T-helper 2 cell treated with Interferon-gamma antibody and Interleukin-4, amounts not matched to agents 5 μg/mL and 100 μg/mL, for 36 hours (primary cell): Measurements from ENCODE around the gene IL3RA.
"Not testable (repeated sequence)": the region's sequence is repeated elsewhere in the genome, so short reads cannot be mapped to it uniquely, and the experiment has no call there.

ENCODE experiments used
- DNase-seq: peaks from one replicate; pipeline ENCODE4 v3.0.0; 2021; ENCODE audit warnings: low spot score
- H3K27ac Mint-ChIP-seq: one replicate; pipeline ENCODE4 v1.8.0; 2021; ENCODE audit warnings: mild to moderate bottlenecking, mixed read lengths
- H3K27me3 Mint-ChIP-seq: one replicate; pipeline ENCODE4 v1.8.0; 2021; ENCODE audit warnings: low read depth, mixed read lengths
- H3K36me3 Mint-ChIP-seq: one replicate; pipeline ENCODE4 v1.8.0; 2021; ENCODE audit warnings: low read depth, mixed read lengths
- H3K4me1 Mint-ChIP-seq: one replicate; pipeline ENCODE4 v1.8.0; 2021; ENCODE audit warnings: low read depth, mixed read lengths
- H3K4me3 Mint-ChIP-seq: one replicate; pipeline ENCODE4 v1.8.0; 2022; ENCODE audit warnings: mild to moderate bottlenecking, moderate library complexity, mixed read lengths
- H3K9me3 Mint-ChIP-seq: one replicate; pipeline ENCODE4 v1.8.0; 2021; ENCODE audit warnings: mixed read lengths

Gene IL3RA

DNA sequence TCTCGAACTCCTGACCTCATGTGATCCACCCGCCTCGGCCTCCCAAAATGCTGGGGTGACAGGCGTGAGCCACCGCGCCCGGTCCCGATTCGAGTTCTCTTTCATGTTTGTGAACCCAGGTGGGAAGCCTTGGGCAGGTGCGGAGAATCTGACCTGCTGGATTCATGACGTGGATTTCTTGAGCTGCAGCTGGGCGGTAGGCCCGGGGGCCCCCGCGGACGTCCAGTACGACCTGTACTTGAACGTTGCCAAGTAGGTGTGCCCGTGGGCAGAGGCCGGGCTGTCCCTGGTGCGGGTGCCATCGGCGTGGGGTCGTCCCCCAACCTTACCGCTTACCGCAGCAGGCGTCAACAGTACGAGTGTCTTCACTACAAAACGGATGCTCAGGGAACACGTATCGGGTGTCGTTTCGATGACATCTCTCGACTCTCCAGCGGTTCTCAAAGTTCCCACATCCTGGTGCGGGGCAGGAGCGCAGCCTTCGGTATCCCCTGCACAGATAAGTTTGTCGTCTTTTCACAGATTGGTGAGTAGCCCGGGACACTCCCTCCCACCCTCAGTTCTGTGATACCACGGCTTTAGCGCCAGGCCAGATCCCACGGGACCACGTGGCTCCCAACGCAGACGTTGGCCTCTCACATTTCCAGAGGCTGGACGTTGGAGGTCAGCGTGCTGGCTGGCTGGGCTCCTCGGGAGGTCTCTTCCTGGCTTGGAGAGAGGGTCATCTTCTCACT, 15.6 kb downstream of the IL3RA start:
- no peak overlapping the region for H3K4me3 Mint-ChIP-seq
- H3K36me3 Mint-ChIP-seq = peaks cover 38% of the 10 kb centered on the region
- H3K4me1 Mint-ChIP-seq = peaks cover 5% of the 10 kb centered on the region
- no peaks in the 10 kb centered on the region for H3K9me3 Mint-ChIP-seq
- no peak for DNase-seq
- H3K27me3 Mint-ChIP-seq = no peaks in the 10 kb centered on the region
- H3K27ac Mint-ChIP-seq = no peak overlapping the region

DNA sequence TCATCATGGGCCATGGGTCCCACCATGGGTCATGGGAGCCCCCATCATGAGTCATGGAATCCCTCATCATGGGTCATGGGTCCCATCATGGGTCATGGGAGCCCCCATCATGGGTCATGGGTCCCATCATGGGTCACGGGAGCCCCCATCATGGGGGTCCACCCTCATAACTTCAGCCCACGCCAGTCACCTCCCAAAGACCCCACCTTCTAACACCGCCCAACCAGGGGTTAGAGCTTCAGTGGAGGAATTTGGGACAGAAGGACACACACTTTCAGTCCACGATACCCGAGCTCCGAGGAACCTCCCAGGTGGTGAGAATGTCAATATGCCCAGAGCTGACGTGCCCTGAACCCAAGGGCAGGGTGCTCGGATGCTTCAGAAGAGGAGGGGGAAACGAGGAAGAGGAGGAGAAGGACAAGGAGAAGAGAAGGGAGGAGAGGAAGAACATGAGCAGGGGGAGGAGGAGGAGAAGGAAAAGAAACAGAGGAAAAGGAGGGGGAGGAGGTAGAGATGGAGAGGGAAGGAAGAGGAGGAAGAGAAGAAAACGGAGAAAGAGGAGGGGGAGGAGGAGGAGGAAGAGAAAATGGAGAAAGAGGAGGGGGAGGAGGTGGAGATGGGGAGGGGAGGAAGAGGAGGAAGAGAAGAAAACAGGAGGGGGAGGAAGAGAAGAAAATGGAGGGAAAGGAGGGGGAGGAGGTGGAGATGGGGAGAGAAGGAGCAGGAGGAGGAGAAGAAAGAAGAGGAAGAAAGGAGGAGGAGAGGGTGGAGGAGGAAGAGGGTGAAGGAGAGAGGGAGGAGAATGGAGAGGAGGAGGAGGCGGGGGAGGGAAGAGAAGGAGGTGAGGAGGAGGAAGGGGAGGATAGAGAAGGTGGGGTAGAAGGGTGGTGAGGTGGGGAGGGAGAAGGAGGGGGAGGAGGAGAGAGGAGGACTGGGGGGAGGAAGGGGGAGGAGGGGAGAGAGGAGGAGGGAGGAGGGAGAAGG, 17.7 kb downstream of the IL3RA start:
- H3K4me3 Mint-ChIP-seq = no peak overlapping the region
- peaks cover 5% of the 10 kb centered on the region for H3K4me1 Mint-ChIP-seq
- DNase-seq = no peak
- peaks cover 48% of the 10 kb centered on the region for H3K36me3 Mint-ChIP-seq
- peaks cover 5% of the 10 kb centered on the region for H3K9me3 Mint-ChIP-seq
- H3K27me3 Mint-ChIP-seq = no peaks in the 10 kb centered on the region
- H3K27ac Mint-ChIP-seq = peak overlapping the region; percentile 69

GRCh38 chrX:1355131-1356046, 18.8 kb downstream of the IL3RA start:
- Mint-ChIP-seq H3K27ac (peak overlapping the region; percentile 62), H3K9me3 (peaks cover 14% of the 10 kb centered on the region), H3K27me3 (no peaks in the 10 kb centered on the region), H3K36me3 (peaks cover 53% of the 10 kb centered on the region), H3K4me3 (no peak overlapping the region), H3K4me1 (peaks cover 5% of the 10 kb centered on the region)
- no peak for DNase-seq

- no peaks in the 10 kb centered on the region for H3K27me3 Mint-ChIP-seq
- H3K36me3 Mint-ChIP-seq = peaks cover 54% of the 10 kb centered on the region
- DNase-seq = no peak
- peaks cover 8% of the 10 kb centered on the region for H3K4me1 Mint-ChIP-seq
- no peak overlapping the region for H3K4me3 Mint-ChIP-seq
- H3K27ac Mint-ChIP-seq = no peak overlapping the region
- H3K9me3 Mint-ChIP-seq = peaks cover 15% of the 10 kb centered on the region
Measured at GRCh38 chrX:1357993-1358392, 21.4 kb downstream of the IL3RA start.

DNA sequence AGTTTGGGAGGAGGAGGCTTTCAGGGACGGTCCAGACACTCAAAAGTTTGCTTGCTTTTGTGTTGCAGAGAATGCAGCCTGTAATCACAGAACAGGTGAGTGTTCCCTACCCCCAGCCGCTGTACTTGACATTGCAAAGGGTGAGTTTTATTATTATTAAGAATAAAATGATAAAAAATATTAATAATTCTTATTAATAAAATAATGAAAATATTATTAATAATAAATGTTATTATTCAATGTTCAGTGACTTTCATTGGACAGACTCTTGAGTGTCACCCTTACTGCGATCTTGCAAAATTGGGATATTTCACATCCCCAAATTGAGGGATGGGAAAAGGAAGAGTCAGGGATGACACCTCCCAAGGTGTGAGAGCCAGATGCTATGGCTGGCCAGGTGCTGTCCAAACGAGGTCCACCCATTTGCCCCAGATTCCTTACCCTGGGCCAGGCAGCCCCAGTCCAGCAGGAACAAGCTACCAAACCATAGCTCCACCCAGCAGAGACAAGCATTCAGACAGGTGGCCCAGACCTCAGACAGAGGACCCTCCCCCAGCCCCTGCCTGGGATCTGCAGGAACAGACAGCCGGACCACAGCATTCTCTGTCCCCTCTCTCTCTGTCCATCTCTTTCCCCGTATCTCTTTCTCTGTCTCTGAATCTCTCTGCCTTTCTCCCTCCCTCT, 22.4 kb downstream of the IL3RA start:
- H3K36me3 Mint-ChIP-seq = peaks cover 58% of the 10 kb centered on the region
- no peak overlapping the region for H3K4me3 Mint-ChIP-seq
- no peaks in the 10 kb centered on the region for H3K27me3 Mint-ChIP-seq
- peaks cover 15% of the 10 kb centered on the region for H3K9me3 Mint-ChIP-seq
- H3K27ac Mint-ChIP-seq = no peak overlapping the region
- H3K4me1 Mint-ChIP-seq = peaks cover 8% of the 10 kb centered on the region
- DNase-seq = no peak

DNA sequence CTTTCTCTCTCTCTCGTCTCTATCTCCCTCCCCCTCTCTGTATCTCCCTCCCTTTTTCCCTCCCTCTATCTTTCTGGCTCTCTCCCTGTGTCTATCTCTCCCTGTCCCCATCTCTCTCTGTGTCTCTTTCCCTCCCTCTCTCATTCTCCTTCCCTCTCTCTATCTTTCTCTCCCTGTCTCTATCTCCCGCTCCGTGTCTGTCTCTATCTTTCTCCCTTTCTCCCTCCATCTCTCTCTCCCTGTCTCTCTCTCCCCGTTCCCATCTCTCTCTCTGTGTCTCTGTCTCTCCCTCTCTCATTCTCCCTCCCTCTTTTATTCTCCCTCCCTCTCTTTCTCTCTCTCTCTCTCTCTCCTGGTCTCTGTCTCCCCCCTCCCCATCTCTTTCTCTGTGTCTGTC, 22.9 kb downstream of the IL3RA start:
- Mint-ChIP-seq H3K9me3 (peaks cover 15% of the 10 kb centered on the region), H3K4me3 (no peak overlapping the region), H3K27me3 (no peaks in the 10 kb centered on the region), H3K4me1 (peaks cover 5% of the 10 kb centered on the region), H3K27ac (no peak overlapping the region), H3K36me3 (peaks cover 53% of the 10 kb centered on the region)
- DNase-seq = no peak

- Mint-ChIP-seq H3K4me1 (peaks cover 5% of the 10 kb centered on the region), H3K4me3 (no peak overlapping the region), H3K27me3 (no peaks in the 10 kb centered on the region), H3K27ac (peak overlapping the region; percentile 32), H3K36me3 (peaks cover 57% of the 10 kb centered on the region), H3K9me3 (peaks cover 15% of the 10 kb centered on the region)
- DNase-seq = no peak
Measured at GRCh38 chrX:1360171-1360570, 23.6 kb downstream of the IL3RA start.

DNA sequence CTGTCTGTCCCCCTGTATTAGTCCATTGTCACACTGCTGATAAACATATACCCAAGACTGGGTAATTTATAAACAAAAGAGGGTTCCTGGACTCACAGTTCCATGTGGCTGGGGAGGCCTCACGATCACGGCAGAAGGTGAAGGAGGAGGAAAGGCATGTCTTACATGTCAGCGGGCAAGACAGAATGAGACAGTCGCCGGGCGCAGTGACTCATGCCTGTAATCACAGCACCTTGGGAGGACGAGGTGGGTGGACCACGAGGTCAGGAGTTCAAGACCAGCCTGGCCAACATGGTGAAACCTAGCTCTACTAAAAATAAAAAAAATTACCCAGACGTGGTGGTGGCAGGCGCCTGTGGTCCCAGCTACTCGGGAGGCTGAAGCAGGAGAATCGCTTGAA, 24.7 kb downstream of the IL3RA start:
- DNase-seq = no peak
- Mint-ChIP-seq H3K4me1 (peaks cover 3% of the 10 kb centered on the region), H3K27ac (peak overlapping the region; percentile 62), H3K36me3 (peaks cover 50% of the 10 kb centered on the region), H3K4me3 (no peak overlapping the region), H3K27me3 (no peaks in the 10 kb centered on the region), H3K9me3 (peaks cover 15% of the 10 kb centered on the region)

- Mint-ChIP-seq H3K9me3 (peaks cover 15% of the 10 kb centered on the region), H3K27me3 (no peaks in the 10 kb centered on the region), H3K36me3 (peaks cover 50% of the 10 kb centered on the region), H3K27ac (peak overlapping the region; percentile 61), H3K4me1 (peaks cover 3% of the 10 kb centered on the region), H3K4me3 (no peak overlapping the region)
- DNase-seq = no peak
Measured at GRCh38 chrX:1361910-1362309, 25.3 kb downstream of the IL3RA start.

GRCh38 chrX:1366363-1366762, 29.8 kb downstream of the IL3RA start:
- H3K9me3 Mint-ChIP-seq, H3K4me3 Mint-ChIP-seq, H3K27me3 Mint-ChIP-seq, DNase-seq, H3K4me1 Mint-ChIP-seq, H3K27ac Mint-ChIP-seq: not testable (repeated sequence)
- peaks cover 26% of the 10 kb centered on the region for H3K36me3 Mint-ChIP-seq

DNA sequence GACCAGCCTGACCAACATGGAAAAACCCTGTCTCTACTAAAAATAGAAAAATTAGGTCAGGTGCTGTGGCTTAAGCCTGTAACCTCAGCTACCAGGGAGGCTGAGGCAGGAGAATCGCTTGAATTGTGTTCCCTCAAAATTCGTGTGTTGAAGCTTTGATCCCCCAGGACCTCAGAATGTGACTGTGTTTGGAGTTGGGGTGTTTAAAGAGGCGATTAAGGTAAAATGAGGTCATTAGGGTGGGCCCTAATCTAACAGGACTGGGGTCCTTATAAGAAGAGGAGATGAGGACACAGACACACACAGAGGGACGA, 31.8 kb downstream of the IL3RA start:
- no peaks in the 10 kb centered on the region for H3K27me3 Mint-ChIP-seq
- H3K9me3 Mint-ChIP-seq = no peaks in the 10 kb centered on the region
- no peak overlapping the region for H3K4me3 Mint-ChIP-seq
- DNase-seq = no peak
- H3K4me1 Mint-ChIP-seq = no peaks in the 10 kb centered on the region
- H3K36me3 Mint-ChIP-seq = peaks cover 16% of the 10 kb centered on the region
- peak overlapping the region; percentile 55 for H3K27ac Mint-ChIP-seq

- DNase-seq = no peak
- Mint-ChIP-seq H3K9me3 (no peaks in the 10 kb centered on the region), H3K4me1 (no peaks in the 10 kb centered on the region), H3K27ac (no peak overlapping the region), H3K27me3 (no peaks in the 10 kb centered on the region), H3K36me3 (peaks cover 17% of the 10 kb centered on the region), H3K4me3 (no peak overlapping the region)
Measured at GRCh38 chrX:1378306-1378759, 41.7 kb downstream of the IL3RA start.

- Mint-ChIP-seq H3K36me3 (peaks cover 28% of the 10 kb centered on the region), H3K9me3 (no peaks in the 10 kb centered on the region), H3K4me1 (no peaks in the 10 kb centered on the region), H3K4me3 (no peak overlapping the region), H3K27ac (no peak overlapping the region), H3K27me3 (no peaks in the 10 kb centered on the region)
- DNase-seq = no peak
Measured at GRCh38 chrX:1380672-1381233, 44.2 kb downstream of the IL3RA start.
